ENCODE measurements around the gene KCNT2.

- no peak for TF ChIP-seq RFX5 (IDR thresholded peaks at IDR 0.05)
- no peak for TF ChIP-seq MAZ (IDR thresholded peaks at IDR 0.05; ENCODE audit: borderline replicate concordance, low read depth, low read length)
- no peak for TF ChIP-seq KDM5A (IDR thresholded peaks at IDR 0.05)
- TF ChIP-seq E2F6 (IDR thresholded peaks at IDR 0.05; ENCODE audit: borderline replicate concordance, low read depth), result no peak
- no peak for TF ChIP-seq CTCF (IDR thresholded peaks at IDR 0.05)
- no peak for TF ChIP-seq MAX (IDR thresholded peaks at IDR 0.05)
- TF ChIP-seq POLR2A (IDR thresholded peaks at IDR 0.05; ENCODE audit: low read length), result no peak
- TF ChIP-seq USF2 (IDR thresholded peaks at IDR 0.05), result no peak
- no peak for TF ChIP-seq REST (IDR thresholded peaks at IDR 0.05)
- no peak for TF ChIP-seq TP53 (CRISPR knock-in tag; IDR thresholded peaks at IDR 0.05)
- no peak for TF ChIP-seq RCOR1 (IDR thresholded peaks at IDR 0.05; ENCODE audit: low read depth, low read length)
- no peak for TF ChIP-seq EHMT2 (IDR thresholded peaks at IDR 0.05; ENCODE audit: low read depth)
These were observed 46.8 kb upstream of the KCNT2 start for GRCh38 chr1:196655071-196655470.

Data from A549 (cell line).